ENCODE measurements around the gene RBBP8.

RBBP8 gene

DNA sequence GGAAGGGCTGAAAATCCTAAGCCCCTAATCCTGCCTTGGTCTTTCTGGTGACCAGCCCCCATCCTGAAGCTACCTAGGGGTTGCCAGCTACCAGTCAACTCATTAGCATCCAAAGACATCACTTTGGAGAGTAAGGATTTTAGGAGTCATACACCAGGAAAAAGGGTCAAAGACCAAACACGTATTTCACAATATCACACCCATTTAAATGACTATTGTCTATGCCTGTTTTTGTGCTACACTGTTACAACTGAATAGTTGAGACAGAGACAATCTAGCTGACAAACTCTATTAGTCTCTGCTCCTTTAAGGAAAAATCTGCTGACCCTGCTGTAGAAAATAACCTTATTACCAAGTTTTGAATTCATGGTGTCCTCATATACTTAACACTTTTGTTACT, 21.0 kb upstream of the RBBP8 start:
- no peak overlapping the region for H3K4me3 ChIP-seq (replicated peaks; ENCODE audit: low read depth, low read length)
- TF ChIP-seq, protein P1, sequence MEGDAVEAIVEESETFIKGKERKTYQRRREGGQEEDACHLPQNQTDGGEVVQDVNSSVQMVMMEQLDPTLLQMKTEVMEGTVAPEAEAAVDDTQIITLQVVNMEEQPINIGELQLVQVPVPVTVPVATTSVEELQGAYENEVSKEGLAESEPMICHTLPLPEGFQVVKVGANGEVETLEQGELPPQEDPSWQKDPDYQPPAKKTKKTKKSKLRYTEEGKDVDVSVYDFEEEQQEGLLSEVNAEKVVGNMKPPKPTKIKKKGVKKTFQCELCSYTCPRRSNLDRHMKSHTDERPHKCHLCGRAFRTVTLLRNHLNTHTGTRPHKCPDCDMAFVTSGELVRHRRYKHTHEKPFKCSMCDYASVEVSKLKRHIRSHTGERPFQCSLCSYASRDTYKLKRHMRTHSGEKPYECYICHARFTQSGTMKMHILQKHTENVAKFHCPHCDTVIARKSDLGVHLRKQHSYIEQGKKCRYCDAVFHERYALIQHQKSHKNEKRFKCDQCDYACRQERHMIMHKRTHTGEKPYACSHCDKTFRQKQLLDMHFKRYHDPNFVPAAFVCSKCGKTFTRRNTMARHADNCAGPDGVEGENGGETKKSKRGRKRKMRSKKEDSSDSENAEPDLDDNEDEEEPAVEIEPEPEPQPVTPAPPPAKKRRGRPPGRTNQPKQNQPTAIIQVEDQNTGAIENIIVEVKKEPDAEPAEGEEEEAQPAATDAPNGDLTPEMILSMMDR (IDR thresholded peaks at IDR 0.05; ENCODE audit: low read depth, low read length, missing control alignments), result no peak
- no peak for DNase-seq (ENCODE audit: extremely low read depth, low read depth)

GRCh38 chr18:22912835-22913234, 20.3 kb upstream of the RBBP8 start:
- TF ChIP-seq, protein P1 (IDR thresholded peaks at IDR 0.05; ENCODE audit: low read depth, low read length, missing control alignments), result no peak
- no peak overlapping the region for H3K4me3 ChIP-seq (replicated peaks; ENCODE audit: low read depth, low read length)
- DNase-seq (ENCODE audit: extremely low read depth, low read depth), result no peak

DNA sequence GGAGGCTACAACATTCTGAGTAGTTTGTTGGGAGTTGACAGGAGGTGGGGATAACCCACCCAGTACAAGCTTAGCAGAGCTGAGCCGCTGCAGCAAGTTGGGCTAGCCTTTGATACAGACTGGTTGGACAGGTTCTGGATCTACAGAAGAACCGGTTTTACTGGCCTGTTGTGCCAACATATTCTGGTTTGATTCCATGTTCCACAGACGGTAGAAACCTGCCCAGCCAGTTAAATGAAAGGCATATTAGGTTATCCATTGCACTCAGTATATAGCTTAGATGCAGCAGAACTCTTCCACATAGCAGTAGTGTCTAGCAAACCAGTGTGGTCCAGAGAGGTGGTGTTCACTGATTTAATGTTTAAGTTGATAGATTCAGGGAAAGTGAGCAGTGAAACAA, 19.3 kb upstream of the RBBP8 start:
- TF ChIP-seq, protein P1 (IDR thresholded peaks at IDR 0.05; ENCODE audit: low read depth, low read length, missing control alignments), result no peak
- DNase-seq (ENCODE audit: extremely low read depth, low read depth), result no peak
- no peak overlapping the region for H3K4me3 ChIP-seq (replicated peaks; ENCODE audit: low read depth, low read length)

DNA sequence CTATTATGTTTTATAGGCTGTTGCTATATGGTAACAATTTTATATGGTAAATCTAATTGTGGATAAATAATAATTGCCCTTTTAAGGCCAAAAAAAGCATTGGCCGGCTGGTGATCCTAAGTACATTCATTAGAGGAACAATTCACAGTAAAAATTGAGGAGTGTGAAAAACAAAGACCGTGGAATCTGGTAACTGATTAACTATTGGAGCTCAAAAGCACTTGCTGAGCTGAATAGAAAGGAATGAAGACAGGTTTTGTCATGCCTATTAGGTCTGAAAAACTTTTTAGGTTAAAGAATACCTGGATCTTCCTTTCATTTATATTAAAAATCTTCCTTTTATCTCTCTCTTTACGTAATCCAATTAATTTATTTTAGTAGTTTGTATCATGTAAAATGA, 18.5 kb upstream of the RBBP8 start:
- no peak overlapping the region for H3K4me3 ChIP-seq (replicated peaks; ENCODE audit: low read depth, low read length)
- no peak for DNase-seq (ENCODE audit: extremely low read depth, low read depth)
- TF ChIP-seq, protein P1 (IDR thresholded peaks at IDR 0.05; ENCODE audit: low read depth, low read length, missing control alignments), result no peak

- DNase-seq (ENCODE audit: extremely low read depth, low read depth), result no peak
- TF ChIP-seq, protein P1 (IDR thresholded peaks at IDR 0.05; ENCODE audit: low read depth, low read length, missing control alignments), result no peak
These were observed 17.8 kb upstream of the RBBP8 start for GRCh38 chr18:22915337-22915736.

DNA sequence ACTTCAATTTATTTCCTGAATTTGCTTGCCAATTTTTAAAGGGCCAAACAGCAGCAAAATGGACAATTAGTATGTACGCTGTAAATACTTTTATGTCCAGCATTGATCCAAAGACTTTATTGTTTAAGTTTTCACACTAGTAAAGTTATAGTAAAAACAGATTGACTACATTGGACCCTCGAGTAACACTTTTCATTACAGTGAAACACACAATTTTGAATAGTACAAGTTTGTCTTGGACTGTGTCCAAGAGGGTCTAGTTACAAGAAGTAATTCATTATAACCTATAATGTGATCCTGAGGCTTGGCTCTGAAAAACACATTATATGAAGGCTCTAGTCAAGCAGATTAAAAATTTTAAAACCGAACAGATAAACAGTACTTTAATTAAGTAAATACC, 11.4 kb upstream of the RBBP8 start:
- TF ChIP-seq, protein P1 (IDR thresholded peaks at IDR 0.05; ENCODE audit: low read depth, low read length, missing control alignments), result no peak
- DNase-seq (ENCODE audit: extremely low read depth, low read depth), result no peak
- no peak overlapping the region for H3K4me3 ChIP-seq (replicated peaks; ENCODE audit: low read depth, low read length)

More at GRCh38 chr18:22915337-22915736, 17.8 kb upstream of the RBBP8 start:
- no peak overlapping the region for H3K4me3 ChIP-seq (replicated peaks; ENCODE audit: low read depth, low read length)

GRCh38 chr18:22924589-22924988, 8.5 kb upstream of the RBBP8 start:
- TF ChIP-seq, protein P1 (IDR thresholded peaks at IDR 0.05; ENCODE audit: low read depth, low read length, missing control alignments), result no peak
- DNase-seq (ENCODE audit: extremely low read depth, low read depth), result no peak
- H3K4me3 ChIP-seq (replicated peaks; ENCODE audit: low read depth, low read length), result no peak overlapping the region

Data from HFF-Myc (cell line).